IMR-90 (cell line): ENCODE data around the gene EFNB2. TPM values are rescaled to one million over a fixed set of nuclear protein-coding genes. Genes with fewer than 3 reads are reported as not detected.

Experiments
- ATAC-seq: fragments of 200-7000 bp; cut with Tn5 transposase; 2 replicates; pipeline ENCODE4 v1.9.1; 2020; ENCODE audit warnings: low read depth, mild to moderate bottlenecking, moderate library complexity
- BruUV-seq: library from RNA; stranded (reverse); fragments of 400-500 nt; replicated peaks from 2 replicates; lab custom pipeline; 2021; lab: Mats Ljungman, UMichigan
- CTCF ChIA-PET: fragments of 300-600 bp; formaldehyde crosslinking; extraction: SDS; loops from one replicate; lab custom pipeline; 2021; ENCODE audit warnings: antibody characterized with exemption; lab: Yijun Ruan, JAX
- POLR2A ChIA-PET: fragments of 300-600 bp; sonication (Branson Sonifier 250); formaldehyde crosslinking; loops from one replicate; lab custom pipeline; 2022; ENCODE audit warnings: antibody characterized with exemption; ENCODE audit not compliant: unreplicated experiment; lab: Charles Lee
- DNase-seq: peaks from one replicate; pipeline ENCODE4 v3.0.0; 2013
- H2AFZ ChIP-seq: replicated peaks from 2 replicates; pipeline ENCODE3; 2013; ENCODE audit warnings: low read length, mild to moderate bottlenecking; ENCODE audit not compliant: poor library complexity
- H2AK5ac ChIP-seq: 2 replicates; pipeline ENCODE4 v1.6.1; 2013; ENCODE audit warnings: low read depth, low read length, inconsistent platforms
- H2AK9ac ChIP-seq: replicated peaks from 2 replicates; pipeline ENCODE3; 2013; ENCODE audit warnings: mild to moderate bottlenecking, low read depth, low read length, moderate library complexity; ENCODE audit not compliant: poor library complexity
- H2BK120ac ChIP-seq: 2 replicates; pipeline ENCODE4 v1.6.1; 2013; ENCODE audit warnings: low read depth, low read length, inconsistent platforms
- H2BK15ac ChIP-seq: 3 replicates; pipeline ENCODE4 v1.6.1; 2013; ENCODE audit warnings: low read depth, low read length, inconsistent platforms
- H2BK20ac ChIP-seq: 2 replicates; pipeline ENCODE4 v1.6.1; 2013; ENCODE audit warnings: low read depth, mild to moderate bottlenecking, inconsistent platforms, low read length, moderate library complexity
- H2BK5ac ChIP-seq: 2 replicates; pipeline ENCODE4 v1.6.1; 2013; ENCODE audit warnings: mild to moderate bottlenecking, low read depth, low read length, inconsistent platforms; ENCODE audit not compliant: poor library complexity, severe bottlenecking
- H3K14ac ChIP-seq: replicated peaks from 2 replicates; pipeline ENCODE4 v1.6.1; 2013; ENCODE audit warnings: low read depth, low read length, inconsistent platforms
- H3K18ac ChIP-seq: 2 replicates; pipeline ENCODE4 v1.6.1; 2013; ENCODE audit warnings: low read depth, low read length, control low read depth
- H3K23ac ChIP-seq: 2 replicates; pipeline ENCODE4 v1.6.1; 2013; ENCODE audit warnings: low read depth, low read length, inconsistent platforms
- H3K27ac ChIP-seq: 2 replicates; pipeline ENCODE4 v1.5.1; 2013; ENCODE audit warnings: mild to moderate bottlenecking, control low read depth, low read length; ENCODE audit not compliant: insufficient read depth
- H3K27me3 ChIP-seq: 2 replicates; pipeline ENCODE4 v1.6.1; 2013; ENCODE audit warnings: low read length; ENCODE audit not compliant: control insufficient read depth, insufficient read depth
- H3K36me3 ChIP-seq: 2 replicates; pipeline ENCODE4 v1.6.1; 2013; ENCODE audit warnings: low read length, mixed read lengths; ENCODE audit not compliant: control insufficient read depth, insufficient read depth
- H3K4ac ChIP-seq: 2 replicates; pipeline ENCODE4 v1.6.1; 2013; ENCODE audit warnings: low read depth, low read length, inconsistent platforms
- H3K4me1 ChIP-seq: 2 replicates; pipeline ENCODE4 v1.6.1; 2013; ENCODE audit warnings: low read length, mixed read lengths; ENCODE audit not compliant: control insufficient read depth, insufficient read depth
- H3K4me2 ChIP-seq: 2 replicates; pipeline ENCODE4 v1.6.1; 2013; ENCODE audit warnings: low read depth, mild to moderate bottlenecking, control low read depth, low read length, moderate library complexity
- H3K4me3 ChIP-seq: 2 replicates; pipeline ENCODE4 v1.5.1; 2013; ENCODE audit warnings: low read depth, mild to moderate bottlenecking, control low read depth, low read length, moderate library complexity; ENCODE audit not compliant: insufficient read depth
- H3K56ac ChIP-seq: 2 replicates; pipeline ENCODE4 v1.6.1; 2013; ENCODE audit warnings: low read length, inconsistent platforms; ENCODE audit not compliant: insufficient read depth; ENCODE audit errors: extremely low read depth
- H3K79me1 ChIP-seq, 2 experiments: 2 replicates each; pipeline ENCODE4 v1.6.1; 2013; ENCODE audit warnings: low read length in 2 of 2, inconsistent platforms in 1 of 2, low read depth in 1 of 2
- H3K9ac ChIP-seq: 2 replicates; pipeline ENCODE4 v1.6.1; 2013; ENCODE audit warnings: low read depth, low read length, control low read depth
- H3K9me1 ChIP-seq: 2 replicates; pipeline ENCODE4 v1.6.1; 2013; ENCODE audit warnings: low read length, inconsistent platforms; ENCODE audit not compliant: insufficient read depth
- H3K9me3 ChIP-seq: 2 replicates; pipeline ENCODE4 v1.6.1; 2013; ENCODE audit warnings: low read length; ENCODE audit not compliant: control insufficient read depth, insufficient read depth
- H4K20me1 ChIP-seq: 2 replicates; pipeline ENCODE4 v1.6.1; 2013; ENCODE audit warnings: low read length, inconsistent platforms; ENCODE audit not compliant: insufficient read depth
- H4K5ac ChIP-seq: 2 replicates; pipeline ENCODE4 v1.6.1; 2013; ENCODE audit warnings: mild to moderate bottlenecking, low read depth, low read length, control low read depth
- H4K8ac ChIP-seq, 2 experiments: 2 replicates each; pipeline ENCODE4 v1.6.1; 2013; ENCODE audit warnings: low read depth in 2 of 2, low read length in 2 of 2, control low read depth in 1 of 2, inconsistent platforms in 1 of 2
- H4K91ac ChIP-seq: 2 replicates; pipeline ENCODE4 v1.6.1; 2013; ENCODE audit warnings: low read depth, low read length, inconsistent platforms; ENCODE audit not compliant: insufficient read depth
- CEBPB ChIP-seq: IDR thresholded peaks from 2 replicates; pipeline ENCODE4 v1.6.1; 2012; ENCODE audit warnings: low read depth, low read length, improper control_type of control experiment
- FOS ChIP-seq: fragments of 150-350 bp; IDR thresholded peaks from 2 replicates; pipeline ENCODE4 v1.6.1; 2016; ENCODE audit warnings: low read depth, low read length
- MAFK ChIP-seq: IDR thresholded peaks from 2 replicates; pipeline ENCODE4 v1.6.1; 2012; ENCODE audit warnings: low read depth, low read length, improper control_type of control experiment
- MAZ ChIP-seq: IDR thresholded peaks from 2 replicates; pipeline ENCODE4 v1.6.1; 2012; ENCODE audit warnings: low read depth, mild to moderate bottlenecking, low read length, improper control_type of control experiment, moderate library complexity, borderline replicate concordance
- NFE2L2 ChIP-seq: fragments of 150-350 bp; IDR thresholded peaks from 2 replicates; pipeline ENCODE4 v1.6.1; 2016; ENCODE audit warnings: low read depth, mild to moderate bottlenecking, low read length
- RAD21 ChIP-seq: IDR thresholded peaks from 2 replicates; pipeline ENCODE4 v1.6.1; 2012; ENCODE audit warnings: low read length, improper control_type of control experiment
- RFX5 ChIP-seq: IDR thresholded peaks from 2 replicates; pipeline ENCODE4 v1.8.0; 2012; ENCODE audit warnings: low read depth, mild to moderate bottlenecking, low read length, moderate library complexity
- SMC3 ChIP-seq: fragments of 150-350 bp; IDR thresholded peaks from 2 replicates; pipeline ENCODE4 v1.6.1; 2016; ENCODE audit warnings: low read depth, mild to moderate bottlenecking, antibody characterized with exemption, low read length, moderate library complexity
- WGBS, 2 experiments: methylation state at CpG; one replicate each; pipeline versions ENCODE4 v1.1.5 to v1.1.7; 2013; ENCODE audit warnings: missing lambda C conversion rate in 2 of 2; ENCODE audit not compliant: insufficient read length in 1 of 2; ENCODE audit errors: extremely low coverage in 2 of 2; 5-methylcytosine and 5-hydroxymethylcytosine counted together
- dilution Hi-C: fragments of 300-500 bp; cut with HindIII; formaldehyde crosslinking; loops from one replicate; pipeline ENCODE4 v1.14.3; 2018; ENCODE audit warnings: low sequenced_read_pairs; ENCODE audit not compliant: unreplicated experiment
- in situ Hi-C: fragments of 300-500 bp; cut with MboI; formaldehyde crosslinking; loops from 3 replicates; pipeline ENCODE4 v1.14.3; 2019; ENCODE audit warnings: low sequenced_read_pairs, inconsistent platforms, mixed read lengths
- intact Hi-C: fragments of 100-400 bp; cut with micrococcal nuclease; formaldehyde crosslinking; loops from 2 replicates; pipeline ENCODE4 v1.10.0; 2022
- polyA plus RNA-seq, 3 experiments: library from polyadenylated mRNA; depleted of rRNA; stranded (reverse); fragments of >200 nt; gene quantifications; 2 replicates each; pipeline ENCODE4 v1.2.3, GENCODE V29; 2012; ENCODE audit warnings: low replicate concordance in 1 of 3
- total RNA-seq: library from RNA; depleted of rRNA; stranded (reverse); fragments of >200 nt; gene quantifications from 2 replicates; pipeline ENCODE4 v1.2.3, GENCODE V29; 2012

The EFNB2 gene
- total and polyA plus RNA-seq, 2 of the 4 experiments (the other 2 are of a cell fraction) = 5.4 to 6.0 TPM

GRCh38 chr13:106497079-106497478, 38.4 kb downstream of the EFNB2 start:
- CTCF ChIA-PET = interaction anchor here (0.6 kb wide), 1 partner anchor 36 kb away, joined by 3 read pairs; no protein-coding TSS in a partner anchor

More at GRCh38 chr13:106497079-106497478, 38.4 kb downstream of the EFNB2 start:
- in situ Hi-C loops (no loop called here), dilution Hi-C loops (no loop called here), intact Hi-C loops (no loop called here)
- Histone ChIP-seq H4K91ac (no peak overlapping the region), H3K9me1 (no peaks in the 10 kb centered on the region), H3K9ac (no peak overlapping the region), H3K4me1 (no peaks in the 10 kb centered on the region), H3K36me3 (peaks cover 10% of the 10 kb centered on the region), H2BK20ac (no peak overlapping the region), H3K23ac (no peak overlapping the region), H3K27me3 (no peaks in the 10 kb centered on the region), H3K18ac (no peak overlapping the region), H2AK9ac (no peak overlapping the region), H3K27ac (no peak overlapping the region), H4K8ac (no peak overlapping the region), H3K79me1 (peaks cover 3 to 15% of the 10 kb centered on the region in 2 experiments), H3K4me3 (no peak overlapping the region), H2BK15ac (no peak overlapping the region), H2BK5ac (no peak overlapping the region), H2AFZ (no peak overlapping the region), H2BK120ac (no peak overlapping the region), H3K9me3 (no peaks in the 10 kb centered on the region), H4K20me1 (no peaks in the 10 kb centered on the region), H3K14ac (no peak overlapping the region), H3K56ac (no peak overlapping the region), H3K4me2 (no peak overlapping the region), H4K5ac (no peak overlapping the region), H3K4ac (no peak overlapping the region), H2AK5ac (no peak overlapping the region)
- POLR2A ChIA-PET = no interaction called here
- ATAC-seq (no peak), DNase-seq (no peak)
- BruUV-seq = no TSS peak
- TF ChIP-seq MAZ (no peak), RFX5 (no peak), SMC3 (no peak), RAD21 (no peak), CEBPB (no peak), MAFK (no peak), NFE2L2 (no peak), FOS (no peak)
- WGBS, 2 experiments = no CpG with 5 or more reads among the region's 1 CpG
